Measurements from ENCODE around the gene GAS2L2. TPM values are rescaled to one million over a fixed set of nuclear protein-coding genes. Genes with fewer than 3 reads are reported as not detected.
"Not testable (repeated sequence)": the region's sequence is repeated elsewhere in the genome, so short reads cannot be mapped to it uniquely, and the experiment has no call there.

GAS2L2 gene
- total and polyA plus RNA-seq, 2 experiments from 2014 or later = 0.06 TPM; not detected in 1

DNA sequence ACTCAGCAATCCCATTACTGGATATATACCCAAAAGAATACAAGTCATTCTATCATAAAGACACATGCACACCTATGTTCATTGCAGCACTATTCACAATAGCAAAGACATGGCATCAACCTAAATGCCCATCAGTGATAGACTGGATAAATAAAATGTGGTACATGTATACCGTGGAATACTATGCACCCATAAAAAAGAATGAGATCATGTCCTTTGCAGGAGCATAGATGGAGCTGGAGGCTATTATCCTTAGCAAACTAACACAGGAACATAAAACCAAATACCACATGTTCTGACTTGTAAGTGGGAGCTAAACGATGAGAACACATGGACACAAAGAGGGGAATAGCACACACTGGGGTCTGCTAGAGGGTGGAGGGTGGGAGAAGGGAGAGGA, 49.7 kb downstream of the GAS2L2 start:
- not testable (repeated sequence) for H3K9me2 ChIP-seq (ENCODE audit: insufficient read depth); H3K27me3 Mint-ChIP-seq (ENCODE audit: insufficient read depth, low read depth, poor library complexity); H2AFZ ChIP-seq; H3K4me1 ChIP-seq (ENCODE audit: insufficient read depth); H3F3A ChIP-seq (replicated peaks; ENCODE audit: low read depth); H3K4me3 Mint-ChIP-seq; ATAC-seq; H3K79me2 ChIP-seq (replicated peaks; ENCODE audit: insufficient read depth); H3K4me2 ChIP-seq; H3K36me3 Mint-ChIP-seq (ENCODE audit: low read depth); H3K4me3 ChIP-seq; H3K27me3 ChIP-seq (ENCODE audit: insufficient read depth); H3K27ac ChIP-seq (ENCODE audit: low read depth); DNase-seq (ENCODE audit: low spot score); H3K36me3 ChIP-seq (ENCODE audit: insufficient read depth); H3K9me3 Mint-ChIP-seq; H3K4me1 Mint-ChIP-seq; H3K27ac Mint-ChIP-seq
- peaks cover 12% of the 10 kb centered on the region for H4K20me1 ChIP-seq (replicated peaks; ENCODE audit: insufficient read depth)

DNA sequence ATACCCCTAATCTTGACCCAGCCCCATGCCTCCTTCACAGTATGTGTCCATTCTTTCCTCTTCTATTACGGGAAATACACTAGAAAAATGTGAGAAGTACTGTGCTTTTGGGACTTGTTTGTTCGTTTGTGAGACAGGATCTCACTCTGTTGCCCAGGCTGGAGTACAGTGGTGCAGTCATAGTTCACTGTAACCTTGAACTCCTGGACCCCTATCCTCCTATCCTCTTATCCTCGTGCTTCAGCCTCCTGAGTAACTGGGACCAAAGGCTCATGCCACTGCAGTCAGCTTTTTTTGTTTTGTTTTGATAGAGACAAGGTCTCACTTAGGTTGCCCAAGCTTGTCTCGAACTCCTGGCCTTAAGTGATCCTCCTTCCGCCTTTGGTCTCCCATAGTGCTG, 51.5 kb downstream of the GAS2L2 start:
- H3K4me1 Mint-ChIP-seq = no peaks in the 10 kb centered on the region
- peaks cover 2% of the 10 kb centered on the region for H3K27me3 Mint-ChIP-seq (ENCODE audit: insufficient read depth, low read depth, poor library complexity)
- no peak overlapping the region for H3K4me3 Mint-ChIP-seq
- H3K36me3 Mint-ChIP-seq (ENCODE audit: low read depth) = peaks cover 6% of the 10 kb centered on the region
- H3K9me3 Mint-ChIP-seq = no peaks in the 10 kb centered on the region
- Histone ChIP-seq H4K20me1 (replicated peaks; ENCODE audit: insufficient read depth) (peaks cover 5% of the 10 kb centered on the region), H3K4me2 (no peak overlapping the region), H3K79me2 (replicated peaks; ENCODE audit: insufficient read depth) (no peaks in the 10 kb centered on the region), H3K9me2 (ENCODE audit: insufficient read depth) (no peaks in the 10 kb centered on the region), H3K36me3 (ENCODE audit: insufficient read depth) (no peaks in the 10 kb centered on the region), H3K27me3 (ENCODE audit: insufficient read depth) (no peaks in the 10 kb centered on the region), H3K4me1 (ENCODE audit: insufficient read depth) (no peaks in the 10 kb centered on the region), H3F3A (replicated peaks; ENCODE audit: low read depth) (no peaks in the 10 kb centered on the region), H2AFZ (no peak overlapping the region), H3K4me3 (no peak overlapping the region), H3K27ac (ENCODE audit: low read depth) (no peak overlapping the region)
- DNase-seq (ENCODE audit: low spot score) (no peak), ATAC-seq (no peak)
- TF ChIP-seq NANOG (IDR thresholded peaks at IDR 0.05; ENCODE audit: borderline replicate concordance) (no peak), ZNF331 (CRISPR knock-in tag; IDR thresholded peaks at IDR 0.05; ENCODE audit: low read depth) (no peak), CREB1 (CRISPR knock-in tag; IDR thresholded peaks at IDR 0.05; ENCODE audit: low read depth) (no peak), EZH2 (IDR thresholded peaks at IDR 0.05; ENCODE audit: low read depth, unreplicated experiment) (no peak), EZH2phosphoT487 (IDR thresholded peaks at IDR 0.05; ENCODE audit: unreplicated experiment) (no peak)
- TF ChIP-seq, protein P1, sequence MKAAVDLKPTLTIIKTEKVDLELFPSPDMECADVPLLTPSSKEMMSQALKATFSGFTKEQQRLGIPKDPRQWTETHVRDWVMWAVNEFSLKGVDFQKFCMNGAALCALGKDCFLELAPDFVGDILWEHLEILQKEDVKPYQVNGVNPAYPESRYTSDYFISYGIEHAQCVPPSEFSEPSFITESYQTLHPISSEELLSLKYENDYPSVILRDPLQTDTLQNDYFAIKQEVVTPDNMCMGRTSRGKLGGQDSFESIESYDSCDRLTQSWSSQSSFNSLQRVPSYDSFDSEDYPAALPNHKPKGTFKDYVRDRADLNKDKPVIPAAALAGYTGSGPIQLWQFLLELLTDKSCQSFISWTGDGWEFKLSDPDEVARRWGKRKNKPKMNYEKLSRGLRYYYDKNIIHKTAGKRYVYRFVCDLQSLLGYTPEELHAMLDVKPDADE (IDR thresholded peaks at IDR 0.05) = no peak
- TF ChIP-seq, protein P2, sequence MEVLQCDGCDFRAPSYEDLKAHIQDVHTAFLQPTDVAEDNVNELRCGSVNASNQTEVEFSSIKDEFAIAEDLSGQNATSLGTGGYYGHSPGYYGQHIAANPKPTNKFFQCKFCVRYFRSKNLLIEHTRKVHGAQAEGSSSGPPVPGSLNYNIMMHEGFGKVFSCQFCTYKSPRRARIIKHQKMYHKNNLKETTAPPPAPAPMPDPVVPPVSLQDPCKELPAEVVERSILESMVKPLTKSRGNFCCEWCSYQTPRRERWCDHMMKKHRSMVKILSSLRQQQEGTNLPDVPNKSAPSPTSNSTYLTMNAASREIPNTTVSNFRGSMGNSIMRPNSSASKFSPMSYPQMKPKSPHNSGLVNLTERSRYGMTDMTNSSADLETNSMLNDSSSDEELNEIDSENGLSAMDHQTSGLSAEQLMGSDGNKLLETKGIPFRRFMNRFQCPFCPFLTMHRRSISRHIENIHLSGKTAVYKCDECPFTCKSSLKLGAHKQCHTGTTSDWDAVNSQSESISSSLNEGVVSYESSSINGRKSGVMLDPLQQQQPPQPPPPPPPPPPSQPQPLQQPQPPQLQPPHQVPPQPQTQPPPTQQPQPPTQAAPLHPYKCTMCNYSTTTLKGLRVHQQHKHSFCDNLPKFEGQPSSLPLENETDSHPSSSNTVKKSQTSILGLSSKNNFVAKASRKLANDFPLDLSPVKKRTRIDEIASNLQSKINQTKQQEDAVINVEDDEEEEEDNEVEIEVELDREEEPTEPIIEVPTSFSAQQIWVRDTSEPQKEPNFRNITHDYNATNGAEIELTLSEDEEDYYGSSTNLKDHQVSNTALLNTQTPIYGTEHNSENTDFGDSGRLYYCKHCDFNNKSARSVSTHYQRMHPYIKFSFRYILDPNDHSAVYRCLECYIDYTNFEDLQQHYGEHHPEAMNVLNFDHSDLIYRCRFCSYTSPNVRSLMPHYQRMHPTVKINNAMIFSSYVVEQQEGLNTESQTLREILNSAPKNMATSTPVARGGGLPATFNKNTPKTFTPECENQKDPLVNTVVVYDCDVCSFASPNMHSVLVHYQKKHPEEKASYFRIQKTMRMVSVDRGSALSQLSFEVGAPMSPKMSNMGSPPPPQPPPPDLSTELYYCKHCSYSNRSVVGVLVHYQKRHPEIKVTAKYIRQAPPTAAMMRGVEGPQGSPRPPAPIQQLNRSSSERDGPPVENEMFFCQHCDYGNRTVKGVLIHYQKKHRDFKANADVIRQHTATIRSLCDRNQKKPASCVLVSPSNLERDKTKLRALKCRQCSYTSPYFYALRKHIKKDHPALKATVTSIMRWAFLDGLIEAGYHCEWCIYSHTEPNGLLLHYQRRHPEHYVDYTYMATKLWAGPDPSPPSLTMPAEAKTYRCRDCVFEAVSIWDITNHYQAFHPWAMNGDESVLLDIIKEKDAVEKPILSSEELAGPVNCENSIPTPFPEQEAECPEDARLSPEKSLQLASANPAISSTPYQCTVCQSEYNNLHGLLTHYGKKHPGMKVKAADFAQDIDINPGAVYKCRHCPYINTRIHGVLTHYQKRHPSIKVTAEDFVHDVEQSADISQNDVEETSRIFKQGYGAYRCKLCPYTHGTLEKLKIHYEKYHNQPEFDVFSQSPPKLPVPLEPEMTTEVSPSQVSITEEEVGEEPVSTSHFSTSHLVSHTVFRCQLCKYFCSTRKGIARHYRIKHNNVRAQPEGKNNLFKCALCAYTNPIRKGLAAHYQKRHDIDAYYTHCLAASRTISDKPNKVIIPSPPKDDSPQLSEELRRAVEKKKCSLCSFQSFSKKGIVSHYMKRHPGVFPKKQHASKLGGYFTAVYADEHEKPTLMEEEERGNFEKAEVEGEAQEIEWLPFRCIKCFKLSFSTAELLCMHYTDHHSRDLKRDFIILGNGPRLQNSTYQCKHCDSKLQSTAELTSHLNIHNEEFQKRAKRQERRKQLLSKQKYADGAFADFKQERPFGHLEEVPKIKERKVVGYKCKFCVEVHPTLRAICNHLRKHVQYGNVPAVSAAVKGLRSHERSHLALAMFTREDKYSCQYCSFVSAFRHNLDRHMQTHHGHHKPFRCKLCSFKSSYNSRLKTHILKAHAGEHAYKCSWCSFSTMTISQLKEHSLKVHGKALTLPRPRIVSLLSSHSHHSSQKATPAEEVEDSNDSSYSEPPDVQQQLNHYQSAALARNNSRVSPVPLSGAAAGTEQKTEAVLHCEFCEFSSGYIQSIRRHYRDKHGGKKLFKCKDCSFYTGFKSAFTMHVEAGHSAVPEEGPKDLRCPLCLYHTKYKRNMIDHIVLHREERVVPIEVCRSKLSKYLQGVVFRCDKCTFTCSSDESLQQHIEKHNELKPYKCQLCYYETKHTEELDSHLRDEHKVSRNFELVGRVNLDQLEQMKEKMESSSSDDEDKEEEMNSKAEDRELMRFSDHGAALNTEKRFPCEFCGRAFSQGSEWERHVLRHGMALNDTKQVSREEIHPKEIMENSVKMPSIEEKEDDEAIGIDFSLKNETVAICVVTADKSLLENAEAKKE (CRISPR knock-in tag; IDR thresholded peaks at IDR 0.05) = no peak
- TF ChIP-seq, protein P3, sequence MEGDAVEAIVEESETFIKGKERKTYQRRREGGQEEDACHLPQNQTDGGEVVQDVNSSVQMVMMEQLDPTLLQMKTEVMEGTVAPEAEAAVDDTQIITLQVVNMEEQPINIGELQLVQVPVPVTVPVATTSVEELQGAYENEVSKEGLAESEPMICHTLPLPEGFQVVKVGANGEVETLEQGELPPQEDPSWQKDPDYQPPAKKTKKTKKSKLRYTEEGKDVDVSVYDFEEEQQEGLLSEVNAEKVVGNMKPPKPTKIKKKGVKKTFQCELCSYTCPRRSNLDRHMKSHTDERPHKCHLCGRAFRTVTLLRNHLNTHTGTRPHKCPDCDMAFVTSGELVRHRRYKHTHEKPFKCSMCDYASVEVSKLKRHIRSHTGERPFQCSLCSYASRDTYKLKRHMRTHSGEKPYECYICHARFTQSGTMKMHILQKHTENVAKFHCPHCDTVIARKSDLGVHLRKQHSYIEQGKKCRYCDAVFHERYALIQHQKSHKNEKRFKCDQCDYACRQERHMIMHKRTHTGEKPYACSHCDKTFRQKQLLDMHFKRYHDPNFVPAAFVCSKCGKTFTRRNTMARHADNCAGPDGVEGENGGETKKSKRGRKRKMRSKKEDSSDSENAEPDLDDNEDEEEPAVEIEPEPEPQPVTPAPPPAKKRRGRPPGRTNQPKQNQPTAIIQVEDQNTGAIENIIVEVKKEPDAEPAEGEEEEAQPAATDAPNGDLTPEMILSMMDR (conservative IDR thresholded peaks at IDR 0.05; ENCODE audit: low read depth in 2 of 2) = no peak
- H3K27ac Mint-ChIP-seq = no peak overlapping the region

Data from GM23338 (cell line).